ENCODE measurements around the gene CNGA3. TPM values are rescaled to one million over a fixed set of nuclear protein-coding genes. Genes with fewer than 3 reads are reported as not detected.

The CNGA3 gene
- total RNA-seq, 2 donors from 2014 or later: not detected

Other genes with a start within 250 kb of the CNGA3 start
- 100 to 1,000 TPM; 109 to 110 TPM for gene INPP4A, start 98.4 kb downstream of the CNGA3 start, total RNA-seq

Data from T-helper 17 cell (primary cell).